ENCODE measurements around the gene MRPS35.

Gene MRPS35

DNA sequence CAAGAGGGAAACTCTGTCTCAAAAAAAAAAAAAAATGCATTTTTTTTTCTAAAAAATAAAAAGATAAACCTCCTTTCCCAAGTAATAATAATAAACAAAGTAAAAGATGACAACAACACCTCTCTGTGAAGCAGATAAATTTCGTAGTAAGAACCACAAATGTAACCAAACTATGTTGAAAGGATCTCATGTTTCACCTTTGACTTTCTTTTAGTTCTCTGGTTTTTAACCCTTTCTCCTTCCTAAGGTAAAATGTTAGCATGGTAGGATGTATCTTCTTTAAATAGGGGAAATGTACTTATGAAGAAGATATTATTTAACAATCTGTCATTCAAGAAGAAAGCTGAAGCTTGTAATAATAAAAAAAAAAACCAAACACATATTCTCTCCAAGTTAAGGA, 67.6 kb downstream of the MRPS35 start:
- no peak for DNase-seq

GRCh38 chr12:27779416-27779919, 68.8 kb downstream of the MRPS35 start:
- DNase-seq, result no peak

DNA sequence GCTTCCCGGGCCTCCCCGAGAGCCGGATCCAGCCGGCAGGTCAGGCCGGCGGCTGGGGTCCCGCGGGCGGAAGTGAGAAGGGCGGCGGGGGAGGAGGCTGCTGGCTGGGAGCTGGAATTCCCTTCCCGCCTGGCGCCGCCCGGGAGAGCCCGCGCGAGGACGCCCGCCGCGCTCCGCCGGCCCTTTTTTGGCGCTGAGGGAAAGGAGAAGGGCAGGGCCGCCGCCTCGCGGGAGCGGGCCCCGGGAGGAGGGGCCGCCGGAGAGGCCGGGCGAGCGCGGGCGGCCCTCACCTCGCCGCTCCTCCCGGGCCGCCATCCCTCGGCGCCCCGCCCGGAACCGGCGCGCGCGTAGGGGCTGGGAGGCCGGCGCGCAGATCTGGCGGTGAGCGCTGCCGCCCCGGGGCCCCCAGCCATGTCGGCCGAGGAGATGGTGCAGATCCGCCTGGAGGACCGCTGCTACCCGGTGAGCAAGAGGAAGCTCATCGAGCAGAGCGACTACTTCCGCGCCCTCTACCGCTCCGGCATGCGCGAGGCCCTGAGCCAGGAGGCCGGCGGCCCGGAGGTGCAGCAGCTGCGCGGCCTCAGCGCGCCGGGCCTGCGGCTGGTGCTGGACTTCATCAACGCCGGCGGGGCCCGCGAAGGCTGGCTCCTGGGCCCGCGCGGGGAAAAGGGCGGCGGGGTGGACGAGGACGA, 69.4 kb downstream of the MRPS35 start, which contains the start of the genes KLHL42 and MANSC4:
KLHL42 (plus strand) TSS at position 314 of the 692 bp plus-strand sequence; CDS start at position 412, 98 bp downstream.
MANSC4 (minus strand) TSS at position 317 of the 692 bp plus-strand sequence. CDS start 8,960 bp downstream, outside the sequence.
- DNase-seq, result no peak

GRCh38 chr12:27780612-27781408, 70.2 kb downstream of the MRPS35 start:
- DNase-seq, result peak; percentile 51

DNA sequence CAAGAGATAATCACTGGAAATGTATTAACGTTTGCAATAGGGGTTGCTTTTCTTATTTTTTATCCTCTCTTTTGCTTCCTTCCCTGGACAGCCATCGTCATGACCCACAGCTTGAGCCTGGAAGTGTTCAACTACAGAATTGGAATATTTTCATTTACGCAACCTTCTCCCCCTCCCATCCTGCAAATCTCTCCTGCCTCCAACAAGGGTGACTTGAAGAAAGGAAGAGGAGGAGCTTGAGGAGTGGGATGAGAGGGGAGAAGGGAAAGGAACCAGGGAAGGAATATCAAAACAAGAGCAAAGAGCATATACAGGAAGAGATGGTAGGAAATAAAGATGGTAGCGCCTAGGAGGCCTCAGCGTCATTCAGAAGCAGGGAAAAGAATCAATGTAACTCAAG, 71.0 kb downstream of the MRPS35 start:
- DNase-seq, result no peak

GRCh38 chr12:27782481-27782880, 71.8 kb downstream of the MRPS35 start:
- no peak for DNase-seq

- DNase-seq, result no peak
Measured at GRCh38 chr12:27785882-27786570, 75.4 kb downstream of the MRPS35 start.

GRCh38 chr12:27787559-27787958, 76.9 kb downstream of the MRPS35 start:
- no peak for DNase-seq

DNA sequence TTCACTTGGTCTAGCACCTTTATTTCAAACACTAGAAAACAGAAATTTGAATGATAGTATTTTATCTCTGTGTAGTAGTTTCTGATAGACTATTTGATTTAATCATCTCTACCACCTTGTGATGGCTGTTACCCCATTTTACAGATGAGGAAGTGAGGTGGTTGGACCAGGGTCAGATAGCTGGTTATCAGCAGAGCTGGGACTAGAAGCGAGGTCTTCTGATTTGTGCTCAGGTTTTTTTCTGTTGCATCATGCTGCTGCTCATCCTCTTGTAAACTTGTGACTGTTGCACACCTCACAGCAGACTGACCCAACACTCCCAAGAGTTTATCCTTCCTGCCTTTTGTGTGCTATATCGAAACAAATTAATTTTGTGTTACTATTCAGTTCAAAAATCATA, 79.5 kb downstream of the MRPS35 start:
- DNase-seq, result no peak

- DNase-seq, result no peak
Measured at GRCh38 chr12:27794818-27795584, 84.4 kb downstream of the MRPS35 start.

- no peak for DNase-seq
Measured at GRCh38 chr12:27796128-27796527, 85.5 kb downstream of the MRPS35 start.

DNA sequence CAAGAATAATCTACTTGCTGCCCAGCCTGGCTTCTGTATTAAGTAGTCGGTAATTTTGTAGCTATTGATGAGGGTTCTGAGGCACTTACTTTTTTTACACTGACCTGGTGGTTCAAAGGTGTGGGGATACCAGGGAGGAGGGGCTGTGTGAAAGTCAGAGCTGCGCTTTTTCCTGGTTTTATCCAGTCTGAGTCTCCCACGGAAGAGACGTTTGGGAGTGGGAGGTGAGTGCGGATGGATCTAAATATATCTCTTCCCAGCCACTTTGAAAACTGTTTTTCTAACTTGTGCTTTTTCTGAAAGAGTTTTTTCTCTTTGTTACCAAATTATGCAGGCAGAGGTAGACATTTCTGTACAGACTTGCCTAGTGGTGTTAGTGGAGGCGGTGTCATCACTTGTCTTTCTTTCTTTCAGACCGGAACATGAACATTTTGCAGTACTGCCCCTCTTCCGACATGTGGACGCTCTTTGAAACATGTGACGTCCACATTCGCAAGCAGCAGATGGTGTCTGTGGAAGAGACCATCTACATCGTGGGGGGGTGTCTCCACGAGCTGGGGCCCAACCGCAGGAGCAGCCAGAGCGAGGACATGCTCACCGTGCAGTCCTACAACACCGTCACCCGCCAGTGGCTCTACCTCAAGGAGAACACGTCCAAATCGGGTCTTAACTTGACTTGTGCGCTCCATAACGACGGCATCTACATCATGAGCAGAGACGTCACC, 86.8 kb downstream of the MRPS35 start:
- no peak for DNase-seq

DNA sequence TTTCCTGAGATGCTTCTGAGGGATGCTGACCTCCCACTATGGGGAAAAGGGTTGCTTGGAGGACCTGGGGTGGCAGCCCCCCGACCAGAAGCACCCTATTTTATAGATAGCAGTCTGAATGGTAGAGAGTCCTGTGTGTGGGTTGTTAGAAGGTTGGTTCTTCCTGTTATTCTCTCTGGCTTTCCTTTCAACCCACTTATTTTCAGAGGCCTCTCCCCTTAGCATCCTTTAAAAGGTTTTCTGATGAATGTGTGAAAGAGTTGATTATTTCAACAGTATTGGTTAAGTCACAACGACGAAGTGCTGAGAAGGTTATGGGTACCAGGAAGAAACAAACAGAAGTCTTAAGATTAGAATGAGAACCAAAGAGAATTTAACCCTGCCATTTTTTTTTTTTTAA, 90.2 kb downstream of the MRPS35 start:
- no peak for DNase-seq

GRCh38 chr12:27801630-27802029, 91.0 kb downstream of the MRPS35 start:
- no peak for DNase-seq

DNA sequence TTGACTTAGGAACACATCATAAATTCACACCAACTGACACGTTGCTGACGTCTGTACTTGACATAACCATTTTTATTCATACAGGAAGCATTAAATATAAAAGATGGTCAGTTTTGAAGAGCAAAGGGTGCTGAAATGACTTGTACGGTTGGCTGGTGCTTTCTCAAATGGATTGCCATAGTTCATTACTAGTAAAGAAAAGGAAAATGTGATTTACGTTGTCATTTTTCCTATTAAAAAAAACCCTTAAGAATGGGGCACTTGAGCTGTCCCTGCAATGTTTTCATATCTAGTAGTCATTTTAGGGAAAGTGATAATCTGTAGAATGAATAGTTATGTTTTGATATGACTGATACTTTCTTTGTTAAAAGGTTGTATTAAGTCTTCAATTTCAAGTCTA, 91.9 kb downstream of the MRPS35 start:
- no peak for DNase-seq

DNA sequence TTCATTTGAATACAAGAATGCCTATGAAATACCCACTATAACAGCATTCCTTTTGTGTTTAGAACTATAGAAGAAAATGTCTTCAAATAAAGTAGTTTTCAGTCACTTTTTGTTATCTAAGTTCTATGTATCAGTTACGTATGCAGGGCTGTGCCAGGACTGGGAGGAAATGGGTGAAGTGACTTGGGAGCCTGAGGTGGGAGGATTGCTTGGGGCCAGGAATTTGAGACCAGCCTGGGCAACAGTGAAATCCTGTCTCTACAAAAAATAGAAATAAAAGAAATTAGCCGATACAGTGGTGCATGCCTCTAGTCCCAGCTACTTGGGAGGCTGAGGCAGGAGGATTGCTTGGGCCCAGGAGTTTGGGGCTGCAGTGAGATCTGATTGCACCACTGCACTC, 92.3 kb downstream of the MRPS35 start:
- DNase-seq, result no peak

- DNase-seq, result no peak
Measured at GRCh38 chr12:27805238-27805637, 94.6 kb downstream of the MRPS35 start.
